CD4-positive, alpha-beta T cell treated with Interleukin-17A for 4 hours (primary cell): ENCODE data around the gene OR51V1.
"Not testable (repeated sequence)": the region's sequence is repeated elsewhere in the genome, so short reads cannot be mapped to it uniquely, and the experiment has no call there.

Source experiments
- DNase-seq: peaks from one replicate; pipeline ENCODE4 v3.0.0-alpha.2; 2020; ENCODE audit warnings: mixed read lengths

The OR51V1 gene

DNA sequence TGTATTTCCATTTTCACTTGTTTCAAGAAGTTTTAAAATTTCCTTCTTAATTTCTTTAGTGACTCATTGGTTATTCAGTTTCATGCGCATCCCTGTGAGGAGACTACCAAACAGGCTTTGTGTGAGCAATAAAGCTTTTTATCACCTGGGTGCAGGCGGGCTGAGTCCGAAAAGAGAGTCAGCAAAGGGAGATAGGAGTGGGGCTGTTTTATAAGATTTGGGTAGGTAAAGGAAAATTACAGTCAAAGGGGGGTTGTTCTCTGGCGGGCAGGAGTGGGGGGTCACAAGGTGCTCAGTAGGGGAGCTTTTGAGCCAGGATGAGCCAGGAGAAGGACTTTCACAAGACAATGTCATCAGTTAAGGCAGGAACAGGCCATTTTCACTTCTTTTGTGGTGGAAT lies 40.3 kb downstream of the OR51V1 start:
- DNase-seq = not testable (repeated sequence)

DNA sequence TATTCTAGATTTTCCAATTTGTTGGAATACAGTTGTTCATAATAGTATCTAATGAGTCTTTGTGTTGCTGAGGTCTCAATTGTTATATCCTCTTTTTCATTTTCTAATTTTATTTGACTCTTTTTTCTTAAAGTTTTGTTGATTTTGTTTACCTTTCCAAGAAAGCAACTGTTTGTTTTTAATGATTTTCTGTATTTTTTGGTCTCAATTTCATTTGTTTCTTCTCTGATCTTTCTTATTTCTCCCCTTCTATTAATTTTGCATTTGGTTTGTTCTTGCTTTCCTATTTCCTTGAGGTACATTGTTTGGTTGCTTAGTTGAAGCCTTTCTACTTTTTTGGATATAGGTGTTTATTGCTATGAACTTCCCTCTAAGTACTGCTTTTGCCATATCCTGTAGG lies 40.7 kb downstream of the OR51V1 start:
- no peak for DNase-seq

DNA sequence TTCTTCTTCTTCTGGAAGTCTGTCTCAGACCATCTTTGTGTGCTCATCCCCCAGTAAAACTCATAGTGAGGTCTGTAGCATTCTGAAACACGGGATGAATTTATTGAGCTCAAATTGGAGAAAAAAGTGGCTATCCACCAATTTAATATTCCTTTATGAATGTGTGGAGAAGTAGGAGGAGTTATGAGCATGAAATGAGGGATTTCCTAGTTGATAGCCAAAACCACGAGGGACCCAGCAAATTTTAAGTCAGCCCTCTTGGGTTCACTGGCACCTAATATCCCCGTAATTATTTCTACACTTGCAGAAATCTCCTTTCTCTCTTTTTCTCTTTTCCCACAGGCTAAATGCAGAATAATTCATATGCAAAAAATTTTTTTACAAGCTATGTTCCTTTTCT lies 45.8 kb downstream of the OR51V1 start, which contains the start of gene OR52A1:
Gene OR52A1, minus strand, starts transcription at position 101 of the 400 bp plus-strand sequence. CDS start 2,388 bp downstream, outside the sequence.
- DNase-seq = no peak

DNA sequence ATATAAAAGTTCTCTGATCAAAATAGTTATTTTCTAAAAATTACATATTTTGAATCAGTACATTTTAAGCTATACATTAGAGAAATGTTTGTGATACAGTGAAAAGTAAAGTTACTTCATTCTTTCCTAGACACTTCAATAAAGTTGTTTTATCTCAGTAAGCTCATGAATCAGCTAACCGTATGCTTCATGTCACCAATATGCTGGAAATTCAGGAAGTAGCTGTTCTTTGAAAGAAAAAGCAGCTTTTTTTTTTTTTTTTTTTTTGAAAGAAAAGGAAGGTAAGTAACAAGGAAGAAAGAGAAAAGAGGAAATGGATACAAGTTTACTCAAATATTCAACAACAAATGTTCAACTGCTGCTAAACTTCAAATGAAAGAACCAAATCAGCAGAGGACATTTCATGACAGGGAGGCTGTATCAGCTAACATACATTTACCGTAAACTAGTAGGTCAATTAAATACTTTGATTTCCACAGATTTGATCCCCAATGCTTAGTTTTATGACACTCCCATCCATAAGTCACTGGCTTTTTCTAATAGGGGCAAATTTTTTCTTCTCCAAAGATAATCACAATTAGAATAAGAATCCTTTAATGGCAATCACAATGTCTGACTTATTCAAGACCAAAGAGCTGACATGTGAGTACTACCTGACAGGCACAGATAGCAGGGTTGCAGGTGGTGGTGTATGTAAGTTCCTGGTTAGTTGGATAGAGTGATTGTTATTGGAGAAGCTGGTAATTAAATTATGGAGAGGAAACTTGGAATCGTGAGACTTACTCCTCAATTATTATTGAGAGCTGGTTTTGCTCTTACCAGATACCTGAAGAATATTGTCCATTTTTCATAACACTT lies 46.7 kb downstream of the OR51V1 start:
- DNase-seq = no peak

DNA sequence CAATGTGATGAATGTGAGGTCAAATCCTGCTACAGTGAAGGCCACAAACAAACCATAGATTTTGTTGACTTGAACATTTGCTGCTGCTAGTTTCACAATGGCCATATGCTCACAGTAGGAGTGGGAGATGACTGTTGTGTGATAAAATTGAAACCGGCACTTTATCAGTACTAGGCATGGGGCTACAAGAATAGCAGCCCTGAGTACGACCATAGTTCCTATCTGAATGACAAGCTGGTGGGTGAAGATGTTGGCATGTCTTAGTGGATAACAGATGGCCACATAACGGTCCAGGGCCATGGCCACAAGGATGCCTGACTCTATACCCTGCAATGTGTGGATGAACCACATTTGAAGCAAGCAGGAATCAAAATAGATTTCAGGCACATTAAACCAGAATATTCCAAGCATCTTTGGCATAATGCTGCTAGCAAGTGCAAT lies 48.7 kb downstream of the OR51V1 start:
- no peak for DNase-seq
